Chondrocyte (in vitro differentiated cells): ENCODE measurements around the gene DSN1. TPM values are rescaled to one million over a fixed set of nuclear protein-coding genes. Genes with fewer than 3 reads are reported as not detected.

Experiments used
- DNase-seq: peaks from one replicate; pipeline ENCODE4 v3.0.0; 2021; ENCODE audit warnings: mixed read lengths, low spot score
- H3K27ac Mint-ChIP-seq: one replicate; pipeline ENCODE4 v1.8.0; 2021; ENCODE audit warnings: mild to moderate bottlenecking, moderate library complexity, mixed read lengths; ENCODE audit not compliant: unreplicated experiment
- H3K27me3 Mint-ChIP-seq: 2 replicates; pipeline ENCODE4 v1.8.0; 2021; ENCODE audit warnings: low read depth, mixed read lengths
- H3K36me3 Mint-ChIP-seq: 2 replicates; pipeline ENCODE4 v1.8.0; 2021; ENCODE audit warnings: low read depth, mixed read lengths
- H3K4me1 Mint-ChIP-seq: 2 replicates; pipeline ENCODE4 v1.8.0; 2021; ENCODE audit warnings: low read depth, mild to moderate bottlenecking, mixed read lengths
- H3K4me3 Mint-ChIP-seq: one replicate; pipeline ENCODE4 v1.8.0; 2021; ENCODE audit warnings: mild to moderate bottlenecking, moderate library complexity, mixed read lengths; ENCODE audit not compliant: unreplicated experiment
- H3K9me3 Mint-ChIP-seq: 2 replicates; pipeline ENCODE4 v1.8.0; 2021; ENCODE audit warnings: low read depth, mixed read lengths
- CTCF ChIP-seq: fragments of 200-600 bp; sonication (generic); IDR thresholded peaks from 2 replicates; pipeline ENCODE4 v1.5.0; 2021; ENCODE audit warnings: antibody characterized with exemption, mild to moderate bottlenecking, moderate library complexity
- total RNA-seq: library from RNA; stranded (reverse); gene quantifications from 3 replicates; pipeline ENCODE4 v1.2.1, GENCODE V29; 2021

DSN1 gene
- total RNA-seq, 1 donor from 2014 or later: 8.3 TPM

GRCh38 chr20:36726168-36726567, 47.4 kb downstream of the DSN1 start:
- Mint-ChIP-seq H3K27ac (no peak overlapping the region), H3K4me1 (no peaks in the 10 kb centered on the region), H3K36me3 (peaks cover 1% of the 10 kb centered on the region), H3K9me3 (no peaks in the 10 kb centered on the region), H3K4me3 (no peak overlapping the region), H3K27me3 (no peaks in the 10 kb centered on the region)
- DNase-seq: no peak
- no peak for TF ChIP-seq CTCF

GRCh38 chr20:36720510-36720909, 53.1 kb downstream of the DSN1 start:
- H3K27me3 Mint-ChIP-seq: no peaks in the 10 kb centered on the region
- TF ChIP-seq CTCF: no peak
- no peaks in the 10 kb centered on the region for H3K9me3 Mint-ChIP-seq
- no peak overlapping the region for H3K27ac Mint-ChIP-seq
- no peak overlapping the region for H3K4me3 Mint-ChIP-seq
- no peak for DNase-seq
- peaks cover 11% of the 10 kb centered on the region for H3K36me3 Mint-ChIP-seq
- H3K4me1 Mint-ChIP-seq: no peaks in the 10 kb centered on the region

- Mint-ChIP-seq H3K27me3 (no peaks in the 10 kb centered on the region), H3K4me1 (no peaks in the 10 kb centered on the region), H3K27ac (no peak overlapping the region), H3K4me3 (no peak overlapping the region), H3K36me3 (peaks cover 12% of the 10 kb centered on the region), H3K9me3 (no peaks in the 10 kb centered on the region)
- peak; percentile 31 for TF ChIP-seq CTCF
- no peak for DNase-seq
Measured at GRCh38 chr20:36717657-36718056, 55.9 kb downstream of the DSN1 start.

- H3K9me3 Mint-ChIP-seq: no peaks in the 10 kb centered on the region
- no peak for TF ChIP-seq CTCF
- H3K4me1 Mint-ChIP-seq: no peaks in the 10 kb centered on the region
- H3K4me3 Mint-ChIP-seq: no peak overlapping the region
- DNase-seq: no peak
- H3K36me3 Mint-ChIP-seq: peaks cover 12% of the 10 kb centered on the region
- no peaks in the 10 kb centered on the region for H3K27me3 Mint-ChIP-seq
- no peak overlapping the region for H3K27ac Mint-ChIP-seq
Measured at GRCh38 chr20:36717021-36717420, 56.5 kb downstream of the DSN1 start.

- Mint-ChIP-seq H3K9me3 (no peaks in the 10 kb centered on the region), H3K27ac (no peak overlapping the region), H3K4me3 (no peak overlapping the region), H3K4me1 (no peaks in the 10 kb centered on the region), H3K27me3 (no peaks in the 10 kb centered on the region), H3K36me3 (peaks cover 1% of the 10 kb centered on the region)
- DNase-seq: no peak
- no peak for TF ChIP-seq CTCF
Measured at GRCh38 chr20:36712775-36713174, 60.8 kb downstream of the DSN1 start.
